HepG2 (cell line): ENCODE data around the gene C2orf78. TPM values are rescaled to one million over a fixed set of nuclear protein-coding genes. Genes with fewer than 3 reads are reported as not detected.
A peak's percentile ranks its signal among the peaks of the same experiment; 100 is the strongest.

Experiments used
- ASH2L ChIP-seq: fragments of 300-600, 200-600 bp; sonication (generic); IDR thresholded peaks from 2 replicates; pipeline ENCODE4 v1.7.0; 2017; ENCODE audit warnings: low read depth, mild to moderate bottlenecking, moderate library complexity, mixed read lengths, low read length; ENCODE audit not compliant: insufficient read length
- BRD4 ChIP-seq: sonication (generic); formaldehyde crosslinking; IDR thresholded peaks from 2 replicates; pipeline ENCODE4 v1.4.0; 2020; ENCODE audit warnings: missing genetic modification reagents
- CENPT ChIP-seq: sonication (generic); formaldehyde crosslinking; IDR thresholded peaks from 2 replicates; pipeline ENCODE4 v1.8.0; 2022; ENCODE audit warnings: low read depth, mild to moderate bottlenecking, moderate library complexity, missing genetic modification reagents
- DDIT3 ChIP-seq: sonication (generic); formaldehyde crosslinking; IDR thresholded peaks from 2 replicates; pipeline ENCODE4 v1.4.0; 2020; ENCODE audit warnings: mild to moderate bottlenecking, missing genetic modification reagents
- DR1 ChIP-seq: sonication (generic); formaldehyde crosslinking; IDR thresholded peaks from 2 replicates; pipeline ENCODE4 v1.8.0; 2021; ENCODE audit warnings: mild to moderate bottlenecking, missing genetic modification reagents, inconsistent platforms
- ERF ChIP-seq: IDR thresholded peaks from 2 replicates; pipeline ENCODE4 v1.6.1; 2018; ENCODE audit warnings: missing biosample characterization, missing genetic modification reagents
- FOXP1 ChIP-seq, 2 experiments: fragments of 450-650 bp in 1 of 2; IDR thresholded peaks; 2 replicates each; pipeline ENCODE4 v1.6.1; 2017 to 2018; ENCODE audit warnings: antibody characterized with exemption in 1 of 2
- GATA4 ChIP-seq: sonication (generic); IDR thresholded peaks from 2 replicates; pipeline ENCODE4 v1.6.1; 2016; ENCODE audit warnings: antibody characterized with exemption, low read depth, borderline replicate concordance
- HNF1B ChIP-seq: sonication (generic); formaldehyde crosslinking; IDR thresholded peaks from 2 replicates; pipeline ENCODE4 v1.5.1; 2020; ENCODE audit warnings: mild to moderate bottlenecking, moderate library complexity, missing genetic modification reagents
- KDM3A ChIP-seq: IDR thresholded peaks from 2 replicates; pipeline ENCODE4 v1.6.1; 2018; ENCODE audit warnings: low read depth, missing compliant biosample characterization
- MAFF ChIP-seq: IDR thresholded peaks from 2 replicates; pipeline ENCODE4 v1.6.1; 2011; ENCODE audit warnings: low read depth, low read length, improper control_type of control experiment
- MBD4 ChIP-seq: IDR thresholded peaks from 2 replicates; pipeline ENCODE4 v1.6.1; 2012; ENCODE audit warnings: low read length, inconsistent platforms, borderline replicate concordance
- MYNN ChIP-seq: sonication (generic); formaldehyde crosslinking; IDR thresholded peaks from 2 replicates; pipeline ENCODE4 v1.4.0; 2020; ENCODE audit warnings: mild to moderate bottlenecking, low read depth, missing genetic modification reagents
- NFKB2 ChIP-seq: sonication (generic); formaldehyde crosslinking; IDR thresholded peaks from 2 replicates; pipeline ENCODE4 v1.4.0; 2020; ENCODE audit warnings: missing genetic modification reagents, borderline replicate concordance
- PATZ1 ChIP-seq: sonication (generic); formaldehyde crosslinking; IDR thresholded peaks from 2 replicates; pipeline ENCODE4 v1.4.0; 2020; ENCODE audit warnings: missing genetic modification reagents
- RBM39 ChIP-seq: fragments of 200-400 bp; formaldehyde crosslinking; IDR thresholded peaks from one replicate; pipeline ENCODE4 v1.6.1; 2018; ENCODE audit warnings: antibody characterized with exemption, mild to moderate bottlenecking, low read depth, low read length; ENCODE audit not compliant: poor library complexity, severe bottlenecking
- SRSF4 ChIP-seq: fragments of 200-400 bp; formaldehyde crosslinking; IDR thresholded peaks from one replicate; pipeline ENCODE4 v1.6.1; 2018; ENCODE audit warnings: mild to moderate bottlenecking, low read depth, low read length, moderate library complexity; ENCODE audit not compliant: poor library complexity, severe bottlenecking
- U2AF1 ChIP-seq: fragments of 200-400 bp; formaldehyde crosslinking; optimal IDR thresholded peaks from 2 replicates; pipeline ENCODE3; 2017; ENCODE audit warnings: mild to moderate bottlenecking, low read depth, low read length
- ZNF382 ChIP-seq: sonication (generic); formaldehyde crosslinking; IDR thresholded peaks from 2 replicates; pipeline ENCODE4 v1.5.0; 2020; ENCODE audit warnings: missing genetic modification reagents, mild to moderate bottlenecking, borderline replicate concordance
- ZNF432 ChIP-seq: sonication (generic); formaldehyde crosslinking; IDR thresholded peaks from 2 replicates; pipeline ENCODE4 v1.5.0; 2020; ENCODE audit warnings: missing genetic modification reagents, mild to moderate bottlenecking, borderline replicate concordance
- ZNF501 ChIP-seq: sonication (generic); formaldehyde crosslinking; IDR thresholded peaks from 2 replicates; pipeline ENCODE4 v1.5.1; 2020; ENCODE audit warnings: mild to moderate bottlenecking, moderate library complexity, missing genetic modification reagents
- ZNF510 ChIP-seq: sonication (generic); formaldehyde crosslinking; IDR thresholded peaks from 2 replicates; pipeline ENCODE4 v1.4.0; 2020; ENCODE audit warnings: low read depth, mild to moderate bottlenecking, missing genetic modification reagents
- ZNF776 ChIP-seq: sonication (generic); formaldehyde crosslinking; IDR thresholded peaks from 2 replicates; pipeline ENCODE4 v1.4.0; 2020; ENCODE audit warnings: mild to moderate bottlenecking, missing genetic modification reagents
- ZNF784 ChIP-seq: sonication (generic); formaldehyde crosslinking; IDR thresholded peaks from 2 replicates; pipeline ENCODE4 v1.5.1; 2020; ENCODE audit warnings: missing genetic modification reagents, mild to moderate bottlenecking, borderline replicate concordance
- ZNF816 ChIP-seq: sonication (generic); formaldehyde crosslinking; IDR thresholded peaks from 2 replicates; pipeline ENCODE4 v1.8.0; 2022; ENCODE audit warnings: missing genetic modification reagents, mild to moderate bottlenecking, borderline replicate concordance
- polyA plus RNA-seq, 8 experiments: library from polyadenylated mRNA; depleted of rRNA in 3 of 8; stranded (reverse) in 7 of 8; unstranded in 1 of 8; fragments of >200 nt; fragmentation: Illumina TruSeq in 4 of 8; extraction: Trizol in 4 of 8; gene quantifications; 2 replicates each; pipeline versions ENCODE4 v1.2.1 to v1.2.3, GENCODE V29; 2011 to 2016; ENCODE audit warnings: low read depth in 4 of 8, missing spikeins in 1 of 8, mixed read lengths in 1 of 8; ENCODE audit not compliant: insufficient read depth in 1 of 8
- total RNA-seq, 5 experiments: library from RNA; depleted of rRNA; stranded (reverse); fragments of >200 nt; fragmentation: Illumina TruSeq; extraction: Trizol; gene quantifications; 2 replicates each; pipeline ENCODE4 v1.2.3, GENCODE V29; 2016; ENCODE audit warnings: low read depth in 1 of 5

Gene C2orf78
- total and polyA plus RNA-seq, 2 of the 13 experiments (the other 11 are each of a cell fraction or from before 2014, with no cell fraction given) = not detected

GRCh38 chr2:73828818-73829570, 45.0 kb downstream of the C2orf78 start, which contains the start of gene STAMBP (continued):
- peak; percentile 87 for TF ChIP-seq RBM39
- no peak for TF ChIP-seq DR1
- no peak for TF ChIP-seq ZNF432 (CRISPR knock-in tag)
- TF ChIP-seq CENPT (CRISPR knock-in tag) = no peak
- TF ChIP-seq ZNF776 (CRISPR knock-in tag) = peak; percentile 67; the same call in 1 of the 2 replicates
- TF ChIP-seq GATA4 = peak; percentile 34; the same call in 1 of the 2 replicates
- TF ChIP-seq ZNF510 = no peak
- peak; percentile 69; the same call in 1 of the 2 replicates for TF ChIP-seq HNF1B (CRISPR knock-in tag)
- no peak for TF ChIP-seq MYNN (CRISPR knock-in tag)
- TF ChIP-seq BRD4 (CRISPR knock-in tag) = peak; percentile 89
- no peak for TF ChIP-seq FOXP1 (IDR thresholded peaks at IDR 0.05)
- TF ChIP-seq FOXP1 (CRISPR knock-in tag; IDR thresholded peaks at IDR 0.05) = no peak
- peak; percentile 98 for TF ChIP-seq ASH2L
- no peak for TF ChIP-seq ZNF816 (CRISPR knock-in tag)
- no peak for TF ChIP-seq MBD4
- no peak for TF ChIP-seq ZNF784
- peak; percentile 40; the same call in 1 of the 2 replicates for TF ChIP-seq ERF (CRISPR knock-in tag)
- TF ChIP-seq KDM3A = peak; percentile 45; the same call in 1 of the 2 replicates
- peak; percentile 92; the same call in 1 of the 2 replicates for TF ChIP-seq NFKB2 (CRISPR knock-in tag)
- TF ChIP-seq SRSF4 = no peak
- TF ChIP-seq MAFF = no peak
- TF ChIP-seq PATZ1 (CRISPR knock-in tag) = peak; percentile 40; the same call in 1 of the 2 replicates
- peak; percentile 58 for TF ChIP-seq U2AF1
- no peak for TF ChIP-seq DDIT3 (CRISPR knock-in tag)
- peak; percentile 85 for TF ChIP-seq ZNF501 (CRISPR knock-in tag)
- no peak for TF ChIP-seq ZNF382 (CRISPR knock-in tag)
